Anterior cingulate cortex (tissue), 58 donors: ENCODE measurements around the gene PPIF.

Source experiments
- DNase-seq, 58 donors: peaks; one replicate each; lab custom pipeline; 2025; lab: John Stamatoyannopoulos, UW

PPIF gene

GRCh38 chr10:79360499-79361342, 13.5 kb downstream of the PPIF start:
- no peak for DNase-seq

- DNase-seq = no peak
These were observed 14.6 kb downstream of the PPIF start for GRCh38 chr10:79361726-79362397.

- DNase-seq = no peak
These were observed 20.3 kb downstream of the PPIF start for GRCh38 chr10:79367426-79368189.

GRCh38 chr10:79372871-79373270, 25.6 kb downstream of the PPIF start:
- DNase-seq = no peak

GRCh38 chr10:79374312-79375191, 27.3 kb downstream of the PPIF start:
- DNase-seq = peak in 51 of 58 donors; percentile 16 to 88 (median 62)

- no peak for DNase-seq
These were observed 28.2 kb downstream of the PPIF start for GRCh38 chr10:79375321-79376077.

- DNase-seq = no peak
These were observed 28.9 kb downstream of the PPIF start for GRCh38 chr10:79376078-79376628.

- DNase-seq = no peak
These were observed 29.7 kb downstream of the PPIF start for GRCh38 chr10:79376751-79377556.

GRCh38 chr10:79377557-79378382, 30.5 kb downstream of the PPIF start:
- no peak for DNase-seq

GRCh38 chr10:79378383-79378646, 31.0 kb downstream of the PPIF start:
- no peak for DNase-seq

GRCh38 chr10:79378647-79379511, 31.6 kb downstream of the PPIF start:
- DNase-seq = no peak

- peak in 5 of 58 donors; percentile 23 to 67 (median 38) for DNase-seq
These were observed 32.3 kb downstream of the PPIF start for GRCh38 chr10:79379512-79380124.

GRCh38 chr10:79380125-79380945, 33.1 kb downstream of the PPIF start:
- peak in 1 of 58 donors; percentile 51 for DNase-seq

GRCh38 chr10:79380946-79381721, 33.9 kb downstream of the PPIF start:
- DNase-seq = no peak
